T-helper 22 cell (primary cell): ENCODE measurements around the gene LRBA.

ENCODE experiments used
- DNase-seq: peaks from one replicate; pipeline ENCODE4 v3.0.0-alpha.2; 2020; ENCODE audit warnings: low read depth

LRBA gene

DNA sequence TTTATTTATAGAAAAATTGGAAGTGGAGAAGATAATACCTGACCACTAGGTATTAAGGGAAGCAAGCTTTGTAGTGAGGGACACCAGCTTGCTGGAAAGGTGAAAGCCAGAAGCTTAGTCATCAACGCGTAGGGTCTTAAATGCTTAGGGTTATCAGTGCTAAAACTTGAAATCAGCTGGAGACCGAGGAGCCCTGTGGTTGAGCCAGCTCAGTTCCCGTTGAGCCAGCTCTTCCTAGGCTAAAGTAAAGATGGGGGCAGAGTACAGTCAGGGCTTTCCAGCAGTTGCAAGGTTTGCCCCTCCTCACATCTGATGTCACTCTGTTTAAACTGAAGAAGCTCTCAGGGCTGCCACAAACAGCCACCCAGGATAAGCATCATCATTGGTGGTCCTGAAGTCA lies 696.1 kb downstream of the LRBA start:
- DNase-seq, result no peak

DNA sequence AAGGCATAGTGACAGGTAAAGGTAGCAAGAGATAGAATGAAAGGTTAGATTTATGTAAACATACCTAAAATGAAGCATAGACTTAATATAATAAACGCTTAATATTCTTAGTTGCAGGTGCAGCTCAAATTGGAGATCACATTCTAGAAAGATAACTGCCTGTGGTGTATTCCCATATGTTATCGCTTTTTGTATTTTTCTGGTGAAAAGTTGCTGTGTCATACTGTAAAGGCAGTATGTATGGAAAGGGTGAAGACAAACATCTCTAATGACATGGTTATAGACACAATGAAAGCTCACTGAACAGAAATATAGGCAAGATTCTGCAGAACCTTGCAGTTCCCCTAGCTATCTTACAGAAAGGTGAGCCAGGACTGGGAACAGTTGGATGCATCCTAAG lies 696.6 kb downstream of the LRBA start:
- DNase-seq, result no peak

DNA sequence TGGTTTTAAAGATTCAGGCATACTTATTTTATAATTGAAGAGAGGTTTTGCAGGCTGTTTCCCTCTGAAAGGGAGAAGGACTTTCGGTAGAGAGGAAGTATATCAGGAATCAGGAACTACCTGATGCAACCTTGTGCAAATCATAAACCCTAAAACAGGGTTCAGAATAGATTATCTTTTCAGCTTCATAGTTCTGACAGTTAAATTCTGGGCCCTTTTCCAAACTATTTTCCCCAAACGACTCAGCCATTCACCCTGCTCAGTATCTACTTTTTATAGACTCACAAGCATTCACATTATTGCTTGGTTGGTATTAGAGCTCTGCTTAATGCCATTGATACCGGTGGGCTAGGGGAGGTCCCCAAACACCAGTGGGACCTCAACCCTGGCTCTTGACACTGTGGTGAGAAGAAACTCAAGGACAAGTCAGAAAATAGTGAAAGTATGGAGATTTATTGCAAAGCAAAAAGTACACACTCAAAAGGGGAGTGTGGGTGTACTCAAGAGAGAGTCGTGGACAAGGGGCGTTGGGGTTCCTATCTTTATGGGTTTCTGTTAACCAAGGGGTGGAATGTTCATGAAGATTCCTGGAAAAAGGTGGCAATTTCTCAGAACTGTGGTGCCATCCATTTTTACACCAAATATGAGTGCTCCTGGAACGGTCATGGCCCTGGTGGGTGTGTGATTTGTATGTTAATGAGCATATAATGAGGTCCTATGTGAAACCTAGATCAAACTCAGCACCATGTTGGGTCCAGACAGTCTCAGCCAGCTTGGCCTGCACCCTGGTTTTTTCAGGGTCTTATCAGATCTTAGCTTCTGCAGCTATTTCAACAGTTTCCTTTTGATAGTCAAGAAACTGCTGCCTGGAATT lies 698.5 kb downstream of the LRBA start:
- no peak for DNase-seq

DNA sequence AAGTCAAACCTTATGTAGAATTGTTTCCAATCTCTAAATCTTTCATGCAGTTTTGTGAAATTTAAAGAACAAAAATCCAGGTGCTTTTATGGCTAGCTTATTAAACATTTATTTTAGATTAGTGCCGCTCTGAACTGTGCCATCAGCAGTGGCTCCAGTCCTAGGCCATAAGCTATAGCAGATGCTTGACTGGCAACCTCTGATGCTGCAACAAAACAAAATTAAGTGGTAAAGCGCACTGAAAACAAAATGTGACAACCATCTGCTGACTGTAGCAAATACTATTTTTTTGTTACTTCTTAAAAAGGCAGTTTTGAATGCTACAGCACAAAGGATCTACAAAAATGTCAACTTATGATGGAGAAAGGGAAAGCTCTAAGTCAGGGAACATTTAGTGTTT lies 699.4 kb downstream of the LRBA start:
- DNase-seq, result no peak

DNA sequence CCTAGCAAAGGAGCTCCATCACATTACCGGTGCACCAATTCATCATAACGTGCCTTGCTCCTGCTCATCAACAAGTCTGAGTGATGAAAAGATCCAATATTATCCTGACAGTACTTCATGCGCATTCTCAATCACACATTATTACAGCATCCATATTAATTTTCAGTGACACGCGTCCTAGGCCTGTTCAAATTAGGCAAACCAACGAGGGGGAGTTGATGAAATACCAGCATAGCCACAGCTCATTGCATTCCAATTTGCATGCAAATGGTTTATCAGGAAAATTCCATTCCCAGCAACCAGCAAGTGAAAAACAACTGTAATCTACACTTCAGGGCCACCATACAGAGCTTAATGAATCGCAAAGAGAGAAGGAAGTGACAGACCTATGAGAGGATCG lies 699.9 kb downstream of the LRBA start:
- no peak for DNase-seq

DNA sequence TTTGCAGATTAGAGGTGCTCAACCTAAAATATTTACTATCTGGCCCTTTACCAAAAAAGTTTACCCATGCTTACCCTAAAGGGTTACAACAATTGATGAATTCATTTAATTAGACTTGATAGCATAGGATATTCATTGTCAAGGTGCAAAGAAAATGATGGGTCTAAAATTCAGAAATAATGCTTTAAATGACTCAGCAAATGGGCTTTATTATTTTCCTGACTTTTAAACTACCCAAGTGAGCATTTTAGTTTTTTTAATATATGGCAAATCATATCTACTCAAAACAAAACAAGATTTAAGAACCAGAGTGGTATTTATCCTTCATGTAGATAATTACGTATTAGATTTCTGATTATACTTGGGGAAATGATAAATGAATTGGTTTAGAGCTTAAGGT lies 701.1 kb downstream of the LRBA start:
- DNase-seq, result no peak

DNA sequence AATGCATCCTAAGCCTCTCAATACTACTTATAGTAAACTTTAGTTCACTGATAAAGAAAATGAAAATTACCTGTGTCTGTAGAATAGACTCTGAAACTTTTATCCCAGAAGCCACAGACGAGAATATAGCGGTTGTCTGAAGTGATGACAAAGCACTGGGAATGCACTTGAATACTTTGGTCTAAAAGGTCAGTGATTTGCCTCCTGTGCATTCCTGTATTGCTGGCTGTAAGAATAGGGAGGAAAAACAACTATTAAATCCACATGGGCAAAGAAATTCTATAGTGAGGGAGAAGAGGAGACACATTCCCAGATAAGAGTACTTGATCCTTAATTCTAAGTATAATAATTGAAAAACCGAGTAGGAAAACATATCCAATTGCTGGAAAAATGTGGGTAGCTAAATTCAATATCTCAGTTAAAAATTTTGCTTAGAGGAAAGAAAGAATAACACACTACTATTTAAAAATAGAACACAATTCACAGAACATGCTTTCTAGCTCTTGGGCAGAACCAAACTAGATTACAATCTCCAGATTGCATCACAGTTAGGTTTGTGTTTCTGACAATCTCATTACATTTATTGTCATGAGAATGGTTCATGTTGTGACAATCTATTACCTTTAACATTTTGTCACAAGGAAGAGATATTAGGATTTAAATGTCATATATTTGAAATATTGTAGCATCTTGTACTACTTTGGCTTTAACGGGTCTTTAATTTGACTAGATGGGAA lies 704.8 kb downstream of the LRBA start:
- DNase-seq, result no peak

DNA sequence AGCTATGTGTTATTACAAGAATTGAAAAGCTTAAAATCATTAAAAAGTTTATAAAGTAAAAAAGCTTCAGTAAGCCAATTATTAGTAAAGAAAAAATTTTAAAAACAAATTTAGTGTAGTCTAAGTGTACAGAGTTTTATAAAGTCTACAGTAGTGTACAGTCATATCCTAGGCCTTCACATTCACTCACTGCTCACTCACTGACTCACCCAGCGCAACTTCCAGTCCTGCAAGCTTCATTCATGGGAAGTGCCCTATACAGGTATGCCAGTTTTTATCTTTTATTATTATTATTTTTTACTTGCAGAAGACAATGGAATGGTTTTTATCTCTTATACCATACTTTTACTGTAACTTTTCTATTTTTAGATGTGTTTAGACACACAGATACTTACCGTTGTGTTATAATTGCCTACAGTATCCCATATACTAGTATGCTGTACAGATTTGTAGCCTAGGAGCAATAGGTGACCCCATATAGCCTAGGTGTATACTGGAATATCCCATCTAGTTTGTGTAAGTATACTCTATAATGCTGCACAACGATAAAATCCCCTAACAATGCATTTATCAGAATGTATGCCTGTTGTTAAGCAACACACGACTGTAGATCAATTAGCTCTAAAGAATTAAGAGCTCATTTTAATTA lies 706.1 kb downstream of the LRBA start:
- DNase-seq, result no peak

DNA sequence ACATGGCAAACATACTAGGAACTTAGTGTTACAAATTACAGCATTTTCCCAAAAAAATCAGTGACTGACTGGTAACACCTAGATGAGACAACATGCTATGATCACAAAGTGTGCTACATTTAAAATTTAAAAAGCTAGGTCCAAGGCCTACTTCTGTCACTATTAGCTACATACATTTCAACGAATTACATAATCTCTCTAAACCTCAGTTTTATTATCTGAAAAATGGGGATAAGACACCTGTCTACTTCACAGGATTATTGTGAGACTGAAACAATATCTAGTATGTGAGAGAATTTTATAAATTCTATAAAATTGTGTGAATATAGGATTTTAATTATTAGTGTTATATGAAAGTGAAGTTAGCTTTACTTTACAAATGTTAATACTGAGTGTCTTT lies 708.4 kb downstream of the LRBA start:
- DNase-seq, result no peak

DNA sequence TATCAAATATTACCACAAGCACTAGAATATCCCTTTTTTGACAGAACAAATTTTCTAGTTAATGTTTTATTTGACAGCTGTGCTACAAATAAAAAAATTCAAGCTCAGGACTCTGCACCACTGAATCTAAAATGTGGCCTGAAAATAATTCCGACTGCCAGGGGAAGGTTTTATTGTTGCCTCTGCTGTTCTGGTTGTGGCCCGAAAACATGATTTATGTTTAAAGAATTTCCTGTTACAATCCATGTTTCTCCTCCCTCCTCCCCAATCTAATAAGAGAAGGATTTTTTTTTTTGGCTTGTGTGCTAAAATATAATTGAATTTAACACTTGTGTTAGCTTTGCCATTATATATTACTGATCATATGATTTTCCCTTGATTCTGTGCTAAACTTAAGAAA lies 709.1 kb downstream of the LRBA start:
- DNase-seq, result no peak

DNA sequence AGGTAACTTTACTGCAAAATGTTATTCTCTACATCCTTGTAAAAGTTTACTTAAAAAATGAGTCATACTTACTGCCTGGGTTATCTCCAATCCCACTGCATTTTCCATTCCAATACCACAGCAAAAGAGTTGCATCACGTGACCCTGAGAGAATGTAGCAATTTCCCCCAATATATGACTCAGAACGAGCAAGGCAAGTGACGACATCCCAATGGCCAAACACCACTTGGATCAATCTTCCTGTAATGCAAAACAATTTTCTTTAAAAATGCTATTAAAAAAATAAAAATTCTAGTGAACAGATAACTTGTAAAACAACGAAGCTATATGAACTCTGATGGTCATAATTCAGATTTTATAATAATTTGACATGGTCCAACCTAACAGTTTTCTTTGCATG lies 712.5 kb downstream of the LRBA start:
- DNase-seq, result no peak

DNA sequence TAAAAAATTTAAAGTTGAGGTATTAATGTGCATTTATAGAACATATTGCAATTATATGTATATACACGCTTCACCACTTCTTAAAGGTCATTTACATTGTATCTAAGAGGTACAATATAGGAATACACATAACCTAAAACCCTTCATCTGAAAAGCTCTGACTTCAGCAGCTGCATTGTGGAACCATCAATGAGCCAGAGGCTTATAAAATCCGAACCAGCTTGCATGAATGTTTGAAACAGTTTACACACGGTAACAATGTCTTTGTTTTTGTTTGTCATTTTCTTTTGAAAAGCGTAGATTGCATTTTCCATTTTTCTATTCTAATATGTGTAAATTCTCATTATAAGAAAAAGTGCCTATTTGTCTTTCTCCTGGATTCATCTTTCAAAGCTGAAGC lies 715.3 kb downstream of the LRBA start:
- DNase-seq, result no peak

DNA sequence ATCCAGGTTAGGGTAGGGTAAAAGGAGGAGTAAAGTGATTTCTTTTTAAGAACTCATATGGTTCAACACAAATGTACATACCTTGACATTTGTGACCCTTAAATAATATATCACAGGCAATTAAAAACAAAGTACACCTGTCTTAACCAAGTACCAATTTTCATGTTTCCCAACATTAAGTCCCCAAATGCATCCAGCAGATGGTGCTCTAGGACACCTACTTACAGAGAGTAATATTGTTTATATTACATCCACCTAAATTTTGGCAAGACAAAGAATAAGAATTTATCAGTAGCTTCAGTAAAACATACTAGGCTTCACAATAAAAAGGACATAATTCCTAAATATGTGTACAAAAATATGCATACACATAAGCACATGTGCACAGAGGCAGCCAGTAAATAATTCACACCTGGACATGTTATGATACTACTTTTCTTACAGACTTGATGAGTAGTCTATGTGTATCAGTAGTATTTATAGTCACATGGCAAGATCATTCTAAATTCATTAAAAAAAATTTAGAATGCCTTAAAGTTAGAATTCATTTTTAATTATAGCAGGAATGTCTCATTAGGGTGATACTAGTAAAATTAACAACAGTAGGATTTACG lies 717.1 kb downstream of the LRBA start:
- DNase-seq, result no peak

DNA sequence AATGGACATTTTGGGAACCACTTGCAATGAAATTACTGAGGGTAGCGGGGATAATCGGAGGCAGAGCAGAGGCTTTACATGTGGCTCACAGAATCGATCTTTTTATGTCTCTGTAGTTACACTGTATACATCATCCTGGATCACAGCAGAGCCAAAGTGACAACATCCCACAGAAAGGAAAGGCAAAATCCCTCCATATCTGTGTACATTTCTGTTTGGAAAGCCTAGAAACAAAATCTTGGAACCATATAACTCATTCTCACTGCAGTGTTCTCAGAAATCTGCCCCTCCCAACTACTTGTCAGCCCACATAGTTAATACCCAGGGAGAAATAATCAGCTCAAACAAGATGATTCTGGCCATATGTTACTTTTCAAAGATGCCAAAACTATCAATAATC lies 725.2 kb downstream of the LRBA start:
- DNase-seq, result no peak

DNA sequence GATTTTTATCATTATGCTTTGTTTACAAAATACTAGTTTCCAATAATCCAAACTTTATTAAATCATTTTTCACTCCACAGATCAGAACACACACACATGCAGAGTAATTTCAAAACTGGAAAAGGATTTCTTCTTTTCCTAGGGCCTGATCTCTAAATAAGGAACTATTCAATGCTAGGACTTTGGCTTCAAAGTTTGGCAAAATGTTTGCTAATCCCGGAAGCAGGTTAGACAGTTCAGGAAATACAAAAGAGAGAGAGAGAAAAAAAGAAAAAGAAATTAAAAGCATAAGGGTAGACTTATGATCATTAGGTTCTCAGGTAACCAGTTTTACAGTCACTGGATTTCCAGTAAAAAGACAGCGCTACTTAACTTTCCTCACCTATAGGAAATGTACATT lies 725.9 kb downstream of the LRBA start:
- no peak for DNase-seq

DNA sequence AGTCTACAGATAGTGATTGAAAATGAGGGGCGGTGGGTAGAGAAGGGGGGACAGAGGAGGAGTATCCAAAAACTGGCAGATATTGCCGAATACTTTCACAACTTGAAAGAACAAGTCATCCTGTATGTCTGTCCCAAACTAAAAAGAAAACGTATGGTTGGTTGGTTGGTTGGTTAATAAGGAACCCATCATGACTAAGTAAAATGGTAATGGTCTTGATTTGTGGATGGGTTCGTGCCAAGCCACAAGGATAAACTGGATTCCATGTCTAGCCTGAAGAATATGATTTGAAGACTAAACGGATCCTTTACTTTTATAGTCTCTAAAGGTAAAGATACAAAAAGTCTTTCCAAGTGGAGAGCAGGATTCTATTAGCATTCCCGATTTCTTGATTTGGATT lies 728.4 kb downstream of the LRBA start:
- DNase-seq, result no peak

DNA sequence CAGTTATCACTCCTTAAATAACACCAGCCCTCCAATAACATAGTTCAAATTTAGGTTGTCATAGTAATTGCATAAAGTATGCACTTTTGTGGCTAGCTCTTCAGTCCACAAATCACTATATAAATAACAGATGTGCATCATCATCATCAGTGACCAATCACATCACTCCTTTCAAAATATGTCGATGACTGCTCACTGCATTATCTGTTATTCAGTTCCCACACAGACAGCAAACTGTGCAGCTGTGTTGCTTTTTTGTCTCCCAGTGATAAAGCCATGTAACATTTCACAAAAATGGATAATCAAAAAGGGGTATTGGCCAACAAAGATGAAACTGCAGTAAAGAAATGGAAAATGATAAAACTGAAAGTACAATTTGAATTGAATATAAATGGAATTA lies 731.4 kb downstream of the LRBA start:
- DNase-seq, result no peak

DNA sequence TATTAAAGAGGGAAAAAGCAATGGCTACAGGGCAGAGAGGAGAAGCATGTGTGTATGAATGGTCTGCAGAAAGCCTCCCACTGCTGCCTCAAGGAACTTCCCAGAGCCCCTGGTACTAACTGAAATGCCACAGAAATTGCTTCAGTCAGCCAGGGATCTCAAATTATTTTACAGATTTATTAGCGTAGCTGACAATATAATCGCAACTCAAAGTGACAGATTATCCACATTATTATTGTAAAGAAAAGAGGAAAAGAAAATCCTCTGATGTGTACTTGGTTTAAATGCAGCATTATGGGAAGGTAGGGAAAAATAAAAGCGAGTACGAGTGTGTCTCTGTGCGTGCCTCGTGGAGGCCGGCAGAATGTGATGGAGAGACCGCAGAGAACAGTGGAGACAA lies 734.1 kb downstream of the LRBA start:
- DNase-seq, result no peak

DNA sequence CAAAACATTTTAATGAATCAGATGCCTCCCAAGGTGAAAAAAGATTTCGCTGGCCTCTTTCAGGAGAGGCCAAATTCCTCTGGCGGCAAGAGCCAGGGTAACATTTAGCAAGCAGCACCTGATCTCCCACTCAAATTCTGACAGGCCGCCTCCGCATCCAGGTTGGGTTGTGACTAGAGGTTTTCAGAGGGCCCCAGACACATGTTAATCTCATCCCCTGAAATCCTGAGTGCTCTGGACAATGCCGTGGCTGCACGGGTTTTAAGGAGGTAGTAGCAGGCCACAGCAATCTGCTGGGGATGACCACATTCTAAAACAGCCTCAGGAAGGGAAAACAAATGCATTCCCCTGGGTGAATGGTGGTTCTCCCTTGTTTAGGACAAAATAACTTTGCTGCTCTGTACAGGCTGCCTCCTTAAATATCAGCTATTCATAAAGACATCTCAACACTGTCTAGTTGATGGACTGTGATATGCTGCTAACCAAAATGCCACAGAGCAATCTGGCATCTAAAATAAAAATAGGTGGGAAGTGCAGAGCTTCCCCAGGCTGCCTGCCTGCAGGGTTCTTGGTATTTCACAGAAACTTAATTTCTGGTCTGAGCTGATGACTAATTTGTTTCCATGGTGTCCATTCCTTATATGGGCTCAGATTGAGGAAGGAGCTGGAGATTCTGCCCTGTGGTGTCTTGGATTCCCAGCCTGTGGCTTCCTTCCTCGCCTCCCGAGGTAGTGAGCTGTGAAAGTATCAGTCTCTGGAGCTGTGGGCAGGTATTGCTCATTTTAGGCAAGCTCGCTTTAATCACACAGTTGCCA lies 734.8 kb downstream of the LRBA start:
- no peak for DNase-seq

DNA sequence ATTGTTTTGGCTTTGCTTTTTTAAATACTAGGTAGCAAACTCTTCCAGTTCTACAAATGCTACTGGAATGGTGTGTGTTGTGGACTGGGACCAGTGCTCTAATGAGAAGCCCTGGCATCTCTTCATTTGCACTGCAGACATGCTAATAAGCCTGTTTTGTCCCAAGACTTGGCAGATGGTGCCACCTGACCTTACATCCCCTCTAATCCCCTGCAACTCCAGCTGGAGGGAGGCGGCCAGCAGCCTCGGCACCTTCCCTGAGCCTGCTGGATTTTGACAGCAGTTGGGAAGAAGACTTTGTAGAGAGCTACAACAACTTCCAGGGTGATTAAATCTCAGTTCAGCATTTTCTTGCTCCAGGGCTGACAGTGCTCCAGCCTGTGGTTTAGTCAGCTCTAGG lies 736.9 kb downstream of the LRBA start:
- DNase-seq, result no peak

DNA sequence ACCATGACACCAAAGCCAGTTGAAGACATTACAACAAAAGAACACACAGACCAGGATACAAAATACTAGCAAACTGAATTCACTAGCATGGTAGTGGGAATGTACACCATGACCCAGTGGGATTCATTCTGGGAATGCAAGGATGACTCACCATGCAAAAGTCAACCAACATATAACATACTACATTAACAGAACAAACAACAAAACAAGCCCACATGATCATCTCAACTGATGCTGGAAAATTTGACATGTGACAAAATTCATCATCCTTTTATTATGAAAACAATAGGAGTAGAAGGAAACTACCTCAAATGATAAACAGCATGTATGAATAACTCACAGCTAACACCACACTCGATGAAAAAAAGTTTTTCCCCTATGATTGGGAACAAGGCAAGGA lies 746.6 kb downstream of the LRBA start:
- DNase-seq, result no peak

DNA sequence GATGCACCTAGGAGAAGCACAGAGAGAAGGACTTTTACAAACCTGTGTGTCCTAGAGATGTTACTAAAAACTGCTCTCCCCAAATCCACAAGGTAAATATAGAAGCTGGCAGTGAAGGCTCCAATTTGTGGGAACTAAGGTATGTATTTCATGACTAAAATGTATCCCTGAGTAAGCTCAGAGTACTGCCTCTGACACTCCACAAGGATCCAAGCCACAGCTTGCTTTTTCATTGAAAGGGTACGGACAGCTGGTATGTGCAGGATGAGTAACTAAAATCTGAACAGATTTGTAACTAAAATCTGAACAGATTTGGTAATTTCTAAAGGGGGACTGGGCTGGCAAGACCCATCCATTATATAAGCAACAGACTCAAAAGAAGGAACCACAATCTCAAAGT lies 749.3 kb downstream of the LRBA start:
- DNase-seq, result no peak
